Activated T-cell treated with anti-CD3 and anti-CD28 coated beads for 4 hours (primary cell): ENCODE measurements around the gene MGMT.

Source experiments
- DNase-seq: peaks from one replicate; pipeline ENCODE4 v3.0.0-alpha.2; 2020

Gene MGMT

GRCh38 chr10:129459762-129460539 is 7.1 kb upstream of the MGMT start:
- no peak for DNase-seq

DNA sequence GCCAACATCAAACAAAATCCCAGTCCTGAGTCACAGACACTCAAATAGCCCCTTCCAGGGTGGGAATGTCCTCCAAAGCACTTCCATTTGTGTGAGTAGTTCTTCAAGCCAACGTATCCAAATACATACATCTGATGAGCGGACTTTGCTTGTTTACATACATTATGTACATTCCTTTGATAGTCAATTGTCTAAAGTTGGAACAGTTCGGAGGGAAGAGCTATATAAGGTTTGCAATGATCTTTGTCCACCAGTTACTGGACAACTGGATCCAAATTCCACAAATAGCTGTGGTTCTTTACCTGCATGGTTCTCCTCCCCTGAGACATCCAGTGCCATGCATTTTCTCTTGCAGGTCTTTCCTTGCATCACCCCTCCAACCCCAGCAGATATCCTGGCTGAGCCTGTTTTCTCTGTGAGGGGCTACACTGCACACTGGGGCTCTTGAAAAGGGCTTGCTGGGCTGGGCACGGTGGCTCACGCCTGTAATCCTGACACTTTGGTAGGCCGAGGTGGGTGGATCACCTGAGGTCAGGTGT is 4.7 kb upstream of the MGMT start:
- DNase-seq = no peak

DNA sequence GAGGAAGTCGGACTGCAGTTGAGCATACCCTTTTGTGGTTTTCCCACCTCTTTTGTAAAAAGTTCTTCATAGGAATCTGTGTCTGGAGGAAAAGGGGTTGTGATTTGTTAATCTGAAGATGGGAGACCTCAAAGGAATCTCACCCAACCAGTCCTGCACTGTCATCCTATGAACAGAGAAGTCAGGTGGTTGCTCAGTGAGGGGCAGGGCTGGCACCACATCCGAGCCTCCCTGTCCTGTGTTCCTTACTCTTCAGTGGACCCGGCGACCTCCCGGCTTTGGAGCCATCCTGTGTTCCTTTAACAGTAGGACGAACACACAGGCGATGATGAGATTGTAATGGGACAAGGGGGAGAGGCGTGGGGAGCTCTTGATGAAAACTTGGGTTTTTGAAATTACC is 2.8 kb upstream of the MGMT start:
- no peak for DNase-seq

- no peak for DNase-seq
These were observed 992 bp upstream of the MGMT start for GRCh38 chr10:129465796-129466702.

DNA sequence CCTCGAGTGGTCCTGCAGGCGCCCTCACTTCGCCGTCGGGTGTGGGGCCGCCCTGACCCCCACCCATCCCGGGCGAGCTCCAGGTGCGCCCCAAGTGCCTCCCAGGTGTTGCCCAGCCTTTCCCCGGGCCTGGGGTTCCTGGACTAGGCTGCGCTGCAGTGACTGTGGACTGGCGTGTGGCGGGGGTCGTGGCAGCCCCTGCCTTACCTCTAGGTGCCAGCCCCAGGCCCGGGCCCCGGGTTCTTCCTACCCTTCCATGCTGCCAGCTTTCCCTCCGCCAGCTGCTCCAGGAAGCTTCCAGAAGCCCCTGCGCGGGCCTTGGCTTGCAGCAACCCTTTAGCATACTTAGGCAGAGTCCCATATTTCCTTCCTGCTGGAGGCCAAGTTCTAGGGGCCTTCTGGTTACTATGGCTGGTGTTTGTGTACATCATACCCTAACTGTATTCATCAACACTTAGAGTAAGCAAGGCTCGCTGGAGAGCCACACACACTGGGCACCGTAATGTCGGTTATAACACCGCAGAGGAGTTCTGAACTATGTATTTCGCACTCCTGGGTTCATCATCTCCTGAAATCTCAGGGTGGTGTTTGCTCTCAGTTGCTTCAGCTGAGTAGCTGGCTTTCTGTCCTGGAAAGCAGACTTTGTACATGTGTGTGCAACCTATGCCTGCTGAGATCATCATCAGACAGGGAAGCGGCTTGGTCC is 471 bp downstream of the MGMT start:
- no peak for DNase-seq

DNA sequence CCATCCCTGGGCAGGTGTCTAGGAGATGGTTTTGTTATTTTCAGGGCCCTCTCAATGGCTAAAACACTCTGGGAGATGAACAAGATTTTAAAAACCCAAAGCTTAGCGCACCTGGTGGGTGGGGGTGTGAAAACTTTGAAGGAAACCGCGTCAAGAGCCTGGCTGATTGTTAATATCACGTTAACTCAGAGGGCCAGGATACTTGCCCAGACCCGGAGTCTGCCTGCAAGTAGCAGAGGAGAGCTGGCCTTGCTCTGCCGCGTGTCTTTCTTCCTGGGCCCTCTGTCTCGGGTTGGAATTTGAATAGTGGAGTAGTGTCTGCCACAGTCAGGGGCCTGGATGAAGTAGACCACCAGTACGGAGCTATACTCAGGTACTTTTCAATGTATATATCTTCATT is 1.1 kb downstream of the MGMT start:
- DNase-seq = no peak

GRCh38 chr10:129470103-129470851 is 3.2 kb downstream of the MGMT start:
- DNase-seq = no peak

DNA sequence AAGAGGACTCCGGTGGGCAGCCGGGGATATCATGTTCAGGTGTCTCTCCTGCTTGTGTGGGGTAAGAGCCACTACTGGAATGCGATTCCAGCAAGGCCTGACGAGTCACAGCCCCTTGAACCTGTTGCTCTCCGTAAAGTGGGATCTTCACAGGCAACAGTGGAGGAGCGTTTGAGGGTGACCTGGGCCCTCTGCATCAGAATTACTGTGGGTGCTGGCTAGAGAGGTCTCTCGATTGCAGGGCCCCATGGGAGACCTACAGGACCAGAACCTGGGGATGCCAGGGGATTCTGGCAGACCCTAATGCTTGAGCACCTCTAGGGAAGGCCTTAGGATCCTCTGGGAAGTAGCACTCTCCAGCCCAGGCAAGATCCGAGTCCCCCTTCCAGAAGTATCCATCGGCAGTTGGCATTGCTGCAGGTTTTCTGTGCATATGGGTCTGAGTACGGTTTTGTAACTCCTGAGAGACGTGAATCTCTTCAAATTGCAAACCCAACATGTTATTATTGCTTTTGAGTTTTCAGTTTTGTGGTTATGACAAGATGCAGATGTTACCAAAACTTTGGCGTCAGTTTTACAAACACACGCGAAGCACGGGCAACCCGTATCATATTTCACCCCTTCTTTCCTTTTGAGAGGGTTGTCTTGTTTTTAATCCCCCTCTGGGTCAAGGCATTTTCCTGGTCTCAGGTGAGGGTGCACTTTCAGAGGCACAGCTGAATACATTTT is 4.6 kb downstream of the MGMT start:
- no peak for DNase-seq

DNA sequence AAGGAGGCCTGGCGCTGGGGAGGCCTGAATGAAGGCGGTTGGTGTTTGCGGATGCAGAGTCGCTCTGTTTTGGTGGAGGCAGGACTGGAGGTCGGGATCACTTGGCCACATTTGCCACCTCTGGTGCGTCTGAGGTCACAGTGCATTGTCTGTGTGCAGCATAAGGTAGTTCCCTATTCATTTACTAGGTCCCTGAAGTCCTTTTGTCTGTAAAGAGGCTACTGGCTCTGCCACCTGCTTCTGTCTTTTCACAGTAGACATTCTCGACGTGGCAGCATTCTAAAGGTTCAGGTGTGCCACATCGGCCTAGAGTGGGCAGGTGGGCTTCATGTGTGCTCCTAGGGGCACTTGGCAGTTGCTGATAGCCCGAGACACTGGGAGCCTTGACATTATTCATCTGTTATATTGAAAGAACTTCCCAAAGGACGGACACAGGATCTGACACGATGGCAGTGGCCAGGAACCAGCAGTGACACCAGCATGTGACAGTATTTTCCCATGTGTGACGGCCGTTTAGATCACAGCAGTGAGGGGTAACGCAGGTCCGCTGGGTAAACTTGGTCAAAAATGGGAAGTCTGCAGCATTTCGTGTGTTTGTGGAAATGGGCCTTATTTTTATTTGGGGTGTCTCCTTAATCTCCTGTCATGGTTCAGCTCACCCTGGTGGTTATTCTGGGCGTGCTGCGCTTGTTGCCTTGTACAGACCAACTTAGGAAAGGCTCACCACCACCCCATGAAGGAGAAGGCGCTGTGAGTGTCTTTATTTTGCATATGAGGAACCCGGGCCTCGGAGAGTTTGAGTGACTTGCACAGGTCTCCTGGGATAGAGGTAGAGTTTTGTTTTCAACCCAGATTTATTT is 5.9 kb downstream of the MGMT start:
- DNase-seq = no peak

DNA sequence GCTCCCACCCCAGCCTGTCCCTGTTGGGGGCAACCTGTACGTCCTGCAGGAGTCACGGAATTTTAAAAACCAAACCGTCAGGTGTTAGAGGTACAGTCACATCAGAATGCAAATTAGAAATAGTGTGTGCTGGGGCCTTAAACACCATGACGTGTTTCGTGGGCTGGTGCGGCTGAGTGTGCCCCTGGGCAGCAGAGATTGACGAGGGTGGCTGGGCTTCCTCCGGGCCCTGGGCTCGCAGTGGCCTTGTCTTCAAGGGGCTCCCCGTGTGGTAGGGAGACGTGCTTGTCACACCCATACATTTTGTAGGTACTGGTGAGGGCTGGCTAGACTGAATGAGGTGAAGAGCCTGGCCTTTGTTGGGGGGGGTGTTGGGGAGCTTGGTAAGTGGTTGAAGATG is 7.6 kb downstream of the MGMT start:
- DNase-seq = no peak

GRCh38 chr10:129476431-129476830 is 9.4 kb downstream of the MGMT start:
- no peak for DNase-seq

- no peak for DNase-seq
These were observed 10.0 kb downstream of the MGMT start for GRCh38 chr10:129477051-129477450.

DNA sequence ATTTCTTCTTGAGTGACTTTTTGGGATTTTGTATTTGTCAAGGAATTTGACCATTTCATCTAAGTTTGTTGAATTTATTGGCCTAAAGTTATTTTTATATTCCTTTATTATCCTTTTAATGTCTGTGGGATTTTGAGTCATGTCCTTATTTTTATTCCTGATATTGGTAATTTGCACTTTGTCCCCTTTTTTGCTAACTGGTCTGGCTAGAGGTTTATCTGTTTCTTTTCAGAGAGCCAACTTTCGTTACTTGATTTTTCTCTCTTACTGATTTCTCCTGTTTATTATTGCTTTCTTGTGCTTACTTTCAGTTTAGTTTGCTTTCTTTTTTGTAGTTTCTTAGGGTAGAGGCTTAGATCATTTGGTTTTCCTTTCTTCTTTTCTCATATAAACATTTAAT is 14.6 kb downstream of the MGMT start:
- DNase-seq = no peak

DNA sequence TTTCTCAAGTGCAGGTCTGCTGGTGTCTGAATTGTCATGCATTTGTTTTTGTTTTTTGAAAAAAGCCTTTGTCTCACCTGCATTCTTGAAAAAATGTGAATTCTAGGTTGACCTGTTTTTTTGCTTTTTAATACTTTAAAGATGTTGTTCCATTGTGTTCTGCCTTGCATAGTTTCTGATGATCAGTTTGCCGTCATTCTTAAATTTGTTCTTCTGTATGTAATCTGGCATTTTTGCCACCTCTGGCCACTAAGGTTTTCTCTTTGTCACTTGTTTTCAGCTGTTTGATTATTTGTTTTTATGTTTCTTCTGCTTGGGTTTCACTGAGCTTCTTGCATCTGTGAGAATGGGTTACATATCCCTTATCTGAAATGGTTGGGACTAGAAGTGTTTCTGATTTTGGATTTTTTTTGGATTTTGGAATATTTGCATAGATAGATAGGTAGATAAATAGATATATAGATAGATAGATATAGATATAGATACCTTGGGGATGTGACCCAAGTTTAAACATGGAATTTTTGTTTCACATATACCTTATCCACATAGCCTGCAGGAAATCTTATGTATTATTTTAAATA is 16.5 kb downstream of the MGMT start:
- no peak for DNase-seq

DNA sequence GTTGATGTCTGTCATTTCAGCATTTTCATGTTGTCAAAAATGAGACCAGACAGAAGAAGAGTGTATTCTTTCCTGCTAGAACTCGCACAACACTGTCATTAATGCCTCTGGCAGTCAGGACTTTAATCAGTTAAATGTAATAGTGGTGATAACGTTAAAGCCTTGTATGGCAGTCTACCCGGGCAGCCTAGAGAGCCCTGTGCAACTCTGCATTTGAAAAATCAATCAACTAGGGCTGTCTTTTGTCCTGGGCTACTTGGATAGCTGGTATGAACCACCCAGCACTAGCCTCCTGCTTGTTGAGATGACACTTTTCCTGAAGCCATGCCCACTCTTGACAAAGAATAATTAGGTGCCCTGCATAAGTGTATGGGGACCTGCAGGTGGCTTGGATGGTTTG is 19.8 kb downstream of the MGMT start:
- no peak for DNase-seq

- no peak for DNase-seq
These were observed 24.2 kb downstream of the MGMT start for GRCh38 chr10:129491123-129491734.

DNA sequence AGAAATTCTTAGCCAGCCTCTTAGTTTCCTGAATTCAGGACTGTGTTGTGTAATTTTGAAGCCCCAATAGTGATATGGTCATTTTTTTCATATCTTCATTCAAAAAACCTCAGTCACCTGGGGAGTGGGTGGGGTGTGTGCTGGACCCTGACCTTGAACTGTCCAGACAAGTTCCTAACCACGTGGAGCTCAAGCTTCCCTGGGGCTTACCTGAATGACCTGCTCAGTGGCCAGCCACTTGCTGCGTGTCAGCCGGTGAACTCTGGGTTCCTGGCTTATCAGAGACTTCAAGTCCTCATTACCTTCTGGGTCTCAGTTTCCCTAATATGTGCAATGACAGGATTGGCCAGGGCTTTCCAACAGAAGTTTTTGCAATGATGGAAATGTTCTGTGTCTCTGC is 27.1 kb downstream of the MGMT start:
- no peak for DNase-seq

- no peak for DNase-seq
These were observed 27.7 kb downstream of the MGMT start for GRCh38 chr10:129494740-129495139.

GRCh38 chr10:129495256-129495655 is 28.2 kb downstream of the MGMT start:
- DNase-seq = no peak

GRCh38 chr10:129495698-129496097 is 28.7 kb downstream of the MGMT start:
- no peak for DNase-seq
